T-helper 2 cell treated with Interferon-gamma antibody and Interleukin-4, amounts not matched to agents 5 μg/mL and 100 μg/mL, for 36 hours (primary cell): ENCODE data around the gene ATXN10.

Experiments used
- DNase-seq: peaks from one replicate; pipeline ENCODE4 v3.0.0; 2021; ENCODE audit warnings: low spot score
- H3K27ac Mint-ChIP-seq: one replicate; pipeline ENCODE4 v1.8.0; 2021; ENCODE audit warnings: mild to moderate bottlenecking, mixed read lengths
- H3K27me3 Mint-ChIP-seq: one replicate; pipeline ENCODE4 v1.8.0; 2021; ENCODE audit warnings: low read depth, mixed read lengths
- H3K36me3 Mint-ChIP-seq: one replicate; pipeline ENCODE4 v1.8.0; 2021; ENCODE audit warnings: low read depth, mixed read lengths
- H3K4me1 Mint-ChIP-seq: one replicate; pipeline ENCODE4 v1.8.0; 2021; ENCODE audit warnings: low read depth, mixed read lengths
- H3K4me3 Mint-ChIP-seq: one replicate; pipeline ENCODE4 v1.8.0; 2022; ENCODE audit warnings: mild to moderate bottlenecking, moderate library complexity, mixed read lengths
- H3K9me3 Mint-ChIP-seq: one replicate; pipeline ENCODE4 v1.8.0; 2021; ENCODE audit warnings: mixed read lengths

ATXN10 gene

GRCh38 chr22:45720839-45721378 is 49.3 kb downstream of the ATXN10 start:
- Mint-ChIP-seq H3K4me3 (no peak overlapping the region), H3K9me3 (no peaks in the 10 kb centered on the region), H3K36me3 (peaks cover 23% of the 10 kb centered on the region), H3K27ac (no peak overlapping the region), H3K27me3 (no peaks in the 10 kb centered on the region), H3K4me1 (peaks cover 5% of the 10 kb centered on the region)
- DNase-seq: no peak

GRCh38 chr22:45722006-45722405 is 50.4 kb downstream of the ATXN10 start:
- Mint-ChIP-seq H3K36me3 (peaks cover 20% of the 10 kb centered on the region), H3K27me3 (no peaks in the 10 kb centered on the region), H3K27ac (no peak overlapping the region), H3K4me3 (no peak overlapping the region), H3K4me1 (peaks cover 5% of the 10 kb centered on the region), H3K9me3 (no peaks in the 10 kb centered on the region)
- DNase-seq: no peak

- Mint-ChIP-seq H3K36me3 (peaks cover 17% of the 10 kb centered on the region), H3K27ac (no peak overlapping the region), H3K4me3 (no peak overlapping the region), H3K9me3 (no peaks in the 10 kb centered on the region), H3K27me3 (no peaks in the 10 kb centered on the region), H3K4me1 (peaks cover 10% of the 10 kb centered on the region)
- no peak for DNase-seq
These were observed 54.4 kb downstream of the ATXN10 start for GRCh38 chr22:45726081-45726480.

GRCh38 chr22:45731041-45731797 is 59.6 kb downstream of the ATXN10 start:
- Mint-ChIP-seq H3K27me3 (no peaks in the 10 kb centered on the region), H3K36me3 (peaks cover 6% of the 10 kb centered on the region), H3K27ac (peak overlapping the region; percentile 10), H3K9me3 (no peaks in the 10 kb centered on the region), H3K4me1 (peaks cover 5% of the 10 kb centered on the region), H3K4me3 (no peak overlapping the region)
- no peak for DNase-seq

DNA sequence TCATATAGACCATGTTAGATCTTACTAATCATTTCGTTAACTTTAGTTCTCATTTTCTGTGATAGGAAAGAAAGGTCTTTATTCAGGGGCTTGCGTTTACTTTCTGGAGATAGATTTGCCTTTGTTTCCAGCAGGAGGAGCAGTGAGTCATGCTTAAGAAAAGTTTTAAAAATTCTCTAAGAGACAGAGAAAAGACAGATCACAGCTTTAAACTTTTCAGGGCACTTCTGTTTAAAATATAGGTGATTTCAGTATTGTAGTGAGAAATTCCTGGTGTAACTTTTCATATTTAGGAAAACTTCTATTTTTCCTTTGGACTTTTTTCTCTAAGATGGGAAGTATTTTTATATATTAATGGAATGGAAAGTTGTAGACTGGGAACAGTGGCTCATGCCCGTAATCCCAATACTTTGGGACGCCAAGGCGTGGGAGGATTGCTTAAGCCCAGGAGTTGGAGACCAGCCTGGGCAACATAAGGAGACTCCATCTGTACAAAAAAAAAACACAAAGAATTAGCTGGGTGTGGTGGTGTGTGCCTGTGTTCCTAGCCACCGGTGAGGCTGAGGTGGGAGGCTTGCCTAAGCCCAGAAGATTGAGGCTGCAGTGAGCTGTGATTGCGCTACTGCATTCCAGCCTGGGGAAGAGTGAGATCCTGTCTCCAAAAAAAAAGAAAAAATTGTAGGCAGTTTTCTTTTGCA is 60.3 kb downstream of the ATXN10 start:
- Mint-ChIP-seq H3K4me3 (no peak overlapping the region), H3K9me3 (no peaks in the 10 kb centered on the region), H3K27me3 (no peaks in the 10 kb centered on the region), H3K27ac (no peak overlapping the region), H3K36me3 (peaks cover 7% of the 10 kb centered on the region), H3K4me1 (peaks cover 5% of the 10 kb centered on the region)
- DNase-seq: no peak

GRCh38 chr22:45735273-45735672 is 63.6 kb downstream of the ATXN10 start:
- no peak overlapping the region for H3K27ac Mint-ChIP-seq
- peaks cover 28% of the 10 kb centered on the region for H3K36me3 Mint-ChIP-seq
- peaks cover 5% of the 10 kb centered on the region for H3K4me1 Mint-ChIP-seq
- no peak for DNase-seq
- no peaks in the 10 kb centered on the region for H3K27me3 Mint-ChIP-seq
- H3K9me3 Mint-ChIP-seq: no peaks in the 10 kb centered on the region
- no peak overlapping the region for H3K4me3 Mint-ChIP-seq

DNA sequence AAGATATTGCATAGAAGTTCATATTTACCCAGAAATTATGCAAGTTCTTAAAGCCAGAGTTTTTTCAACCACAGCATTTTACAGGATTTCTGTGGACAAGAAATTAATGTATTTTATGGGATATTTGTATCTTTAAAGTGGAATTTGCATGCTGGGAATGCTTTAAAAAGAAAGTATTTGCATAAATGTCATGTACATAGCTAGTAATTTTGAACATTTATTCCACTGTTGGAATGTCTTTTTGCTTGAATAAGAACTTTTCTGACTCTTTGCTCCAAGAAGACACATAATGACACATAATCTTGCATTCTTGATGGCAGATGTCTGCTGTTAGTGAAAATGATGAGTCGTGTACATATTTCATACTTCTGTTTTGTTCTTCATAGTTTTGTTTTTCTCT is 66.6 kb downstream of the ATXN10 start:
- H3K27me3 Mint-ChIP-seq: no peaks in the 10 kb centered on the region
- no peak overlapping the region for H3K4me3 Mint-ChIP-seq
- no peak for DNase-seq
- peaks cover 6% of the 10 kb centered on the region for H3K4me1 Mint-ChIP-seq
- H3K9me3 Mint-ChIP-seq: no peaks in the 10 kb centered on the region
- H3K36me3 Mint-ChIP-seq: peaks cover 44% of the 10 kb centered on the region
- H3K27ac Mint-ChIP-seq: no peak overlapping the region

- Mint-ChIP-seq H3K27me3 (no peaks in the 10 kb centered on the region), H3K4me3 (no peak overlapping the region), H3K4me1 (peaks cover 6% of the 10 kb centered on the region), H3K9me3 (no peaks in the 10 kb centered on the region), H3K27ac (no peak overlapping the region), H3K36me3 (peaks cover 51% of the 10 kb centered on the region)
- DNase-seq: no peak
These were observed 68.6 kb downstream of the ATXN10 start for GRCh38 chr22:45740236-45740635.

- peaks cover 48% of the 10 kb centered on the region for H3K36me3 Mint-ChIP-seq
- H3K27me3 Mint-ChIP-seq: no peaks in the 10 kb centered on the region
- H3K27ac Mint-ChIP-seq: no peak overlapping the region
- peaks cover 6% of the 10 kb centered on the region for H3K4me1 Mint-ChIP-seq
- no peaks in the 10 kb centered on the region for H3K9me3 Mint-ChIP-seq
- DNase-seq: no peak
- no peak overlapping the region for H3K4me3 Mint-ChIP-seq
These were observed 71.3 kb downstream of the ATXN10 start for GRCh38 chr22:45742866-45743450.

DNA sequence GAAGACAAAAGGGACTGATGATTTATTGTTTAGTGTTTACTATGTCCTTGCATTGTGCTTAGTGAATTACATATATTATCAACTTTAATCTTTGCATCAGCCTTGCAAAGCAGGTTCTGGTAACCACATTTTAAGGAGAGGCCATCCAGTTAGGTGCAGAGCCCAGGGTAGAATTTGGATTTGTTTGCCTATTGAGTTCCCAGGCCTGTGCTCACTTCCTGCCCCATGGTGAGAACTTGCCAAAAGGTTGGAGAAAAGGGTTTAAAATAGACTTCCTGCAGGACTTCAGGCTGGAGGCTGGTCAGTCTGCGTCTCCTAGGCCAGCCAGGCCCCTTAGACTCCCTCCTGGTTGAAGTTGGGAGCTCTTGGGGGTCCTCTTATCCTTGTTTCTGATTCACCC is 72.1 kb downstream of the ATXN10 start:
- Mint-ChIP-seq H3K27ac (no peak overlapping the region), H3K36me3 (peaks cover 42% of the 10 kb centered on the region), H3K4me1 (peaks cover 6% of the 10 kb centered on the region), H3K9me3 (no peaks in the 10 kb centered on the region), H3K27me3 (no peaks in the 10 kb centered on the region), H3K4me3 (no peak overlapping the region)
- no peak for DNase-seq

DNA sequence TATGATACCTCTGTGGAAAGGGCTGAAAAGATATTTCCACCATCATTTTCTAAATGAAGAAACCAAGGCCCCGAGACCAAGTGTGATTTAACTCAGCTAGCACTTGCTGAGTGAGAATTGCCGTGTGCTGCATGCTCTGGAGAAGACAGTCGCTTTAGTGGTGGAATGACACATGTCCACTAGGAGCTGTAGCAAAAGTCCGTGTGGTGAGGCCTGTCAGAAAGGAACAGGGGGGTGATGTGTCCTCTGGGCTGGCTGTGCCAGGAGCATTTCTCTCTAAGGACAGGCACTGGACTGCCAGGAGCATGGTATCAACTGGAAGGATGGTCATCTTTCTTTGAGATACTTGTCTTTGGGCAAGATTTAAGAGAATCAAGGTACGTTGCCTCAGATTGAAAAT is 72.8 kb downstream of the ATXN10 start:
- DNase-seq: no peak
- H3K9me3 Mint-ChIP-seq: no peaks in the 10 kb centered on the region
- no peaks in the 10 kb centered on the region for H3K27me3 Mint-ChIP-seq
- H3K27ac Mint-ChIP-seq: no peak overlapping the region
- peaks cover 6% of the 10 kb centered on the region for H3K4me1 Mint-ChIP-seq
- peaks cover 37% of the 10 kb centered on the region for H3K36me3 Mint-ChIP-seq
- no peak overlapping the region for H3K4me3 Mint-ChIP-seq

- peaks cover 3% of the 10 kb centered on the region for H3K36me3 Mint-ChIP-seq
- H3K27me3 Mint-ChIP-seq: no peaks in the 10 kb centered on the region
- no peaks in the 10 kb centered on the region for H3K9me3 Mint-ChIP-seq
- no peak overlapping the region for H3K4me3 Mint-ChIP-seq
- H3K27ac Mint-ChIP-seq: no peak overlapping the region
- no peak for DNase-seq
- H3K4me1 Mint-ChIP-seq: no peaks in the 10 kb centered on the region
These were observed 79.0 kb downstream of the ATXN10 start for GRCh38 chr22:45750626-45751025.

DNA sequence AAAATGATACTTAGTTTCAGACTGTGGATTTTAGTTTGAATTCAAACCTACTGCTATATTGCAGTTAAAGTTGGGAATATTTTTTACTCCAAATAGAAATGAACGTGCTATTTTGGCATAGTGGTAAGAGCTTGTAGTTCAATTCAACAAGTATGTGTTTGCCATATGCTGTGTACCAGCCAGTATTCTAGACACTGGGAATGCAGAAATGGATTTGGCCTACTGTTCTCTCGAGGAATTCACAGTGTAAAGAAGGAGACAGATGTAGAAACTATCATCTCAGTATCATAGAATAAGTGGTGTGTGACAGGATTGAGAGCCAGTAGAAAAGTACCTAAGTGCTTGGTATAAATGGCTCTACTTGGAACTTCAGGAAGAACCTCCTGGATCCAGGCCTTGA is 80.4 kb downstream of the ATXN10 start:
- no peaks in the 10 kb centered on the region for H3K9me3 Mint-ChIP-seq
- H3K27ac Mint-ChIP-seq: no peak overlapping the region
- no peaks in the 10 kb centered on the region for H3K27me3 Mint-ChIP-seq
- H3K4me1 Mint-ChIP-seq: no peaks in the 10 kb centered on the region
- H3K4me3 Mint-ChIP-seq: no peak overlapping the region
- DNase-seq: no peak
- peaks cover 6% of the 10 kb centered on the region for H3K36me3 Mint-ChIP-seq

DNA sequence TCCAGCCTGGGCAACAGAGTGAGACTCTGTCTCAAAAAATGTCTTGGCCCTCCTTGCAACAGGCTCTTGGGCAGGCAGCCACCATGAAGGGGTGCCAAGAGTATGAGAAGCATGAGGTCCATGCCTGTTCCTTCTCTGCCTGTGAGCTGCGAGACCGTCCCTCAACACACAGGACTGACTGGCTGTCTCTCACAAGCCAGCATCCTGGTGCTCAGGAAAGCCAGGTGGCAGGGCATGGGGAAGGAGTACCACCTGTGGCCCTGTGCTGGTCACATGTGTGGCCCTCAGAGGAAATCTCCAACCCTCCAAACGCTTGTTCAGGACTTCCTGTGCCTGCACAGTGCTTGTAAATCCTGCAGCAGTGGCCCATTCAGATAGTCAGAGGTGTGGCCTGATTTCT is 83.2 kb downstream of the ATXN10 start:
- no peaks in the 10 kb centered on the region for H3K27me3 Mint-ChIP-seq
- H3K36me3 Mint-ChIP-seq: peaks cover 6% of the 10 kb centered on the region
- no peak overlapping the region for H3K27ac Mint-ChIP-seq

More for the DNA sequence above, 83.2 kb downstream of the ATXN10 start:
- Mint-ChIP-seq H3K4me3 (no peak overlapping the region), H3K9me3 (no peaks in the 10 kb centered on the region), H3K4me1 (no peaks in the 10 kb centered on the region)
- DNase-seq: no peak
